ENCODE measurements around the gene ATP8B1. TPM values are rescaled to one million over a fixed set of nuclear protein-coding genes. Genes with fewer than 3 reads are reported as not detected.

Gene ATP8B1
- total and polyA plus RNA-seq, 2 of the 8 experiments (the other 6 are each of a cell fraction or from before 2014, with no cell fraction given), result 1.1 to 4.6 TPM

DNA sequence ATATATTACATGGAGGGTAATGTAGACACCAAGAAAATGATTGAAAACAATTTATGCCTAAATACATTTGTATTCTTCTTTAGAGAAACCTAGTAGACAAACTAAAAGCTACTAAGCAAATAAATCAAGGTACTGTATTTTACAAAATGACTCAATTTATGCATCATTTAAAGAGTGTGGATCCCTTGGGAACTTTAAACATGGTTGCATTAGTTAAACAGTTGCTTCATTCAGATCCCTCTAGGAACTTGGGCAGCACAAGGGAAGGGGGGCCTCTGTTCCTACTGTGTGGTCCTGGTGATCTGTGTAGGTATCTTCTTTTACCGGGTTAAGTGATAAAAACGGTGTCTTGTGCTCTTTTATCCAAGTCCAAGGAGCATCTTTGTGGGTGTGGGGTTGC is 31.5 kb upstream of the ATP8B1 start:
- FAIRE-seq, result no peak
- no peak for TF ChIP-seq TEAD4 (IDR thresholded peaks at IDR 0.05; ENCODE audit: low read depth, low read length)
- no peak for TF ChIP-seq GTF2F1 (IDR thresholded peaks at IDR 0.05; ENCODE audit: borderline replicate concordance, low read depth, low read length)
- TF ChIP-seq JUN (IDR thresholded peaks at IDR 0.05; ENCODE audit: low read depth, low read length), result no peak
- no peak for TF ChIP-seq MAFK (IDR thresholded peaks at IDR 0.05; ENCODE audit: low read depth, low read length)
- no peak for TF ChIP-seq CHD1 (IDR thresholded peaks at IDR 0.05; ENCODE audit: low read depth, low read length)
- no peak for TF ChIP-seq TAF1 (IDR thresholded peaks at IDR 0.05; ENCODE audit: low read depth, low read length)
- TF ChIP-seq BRCA1 (IDR thresholded peaks at IDR 0.05; ENCODE audit: low read depth, low read length), result no peak
- no peak for TF ChIP-seq RXRA (IDR thresholded peaks at IDR 0.05; ENCODE audit: insufficient read depth, low read depth, low read length)
- TF ChIP-seq, protein P1, sequence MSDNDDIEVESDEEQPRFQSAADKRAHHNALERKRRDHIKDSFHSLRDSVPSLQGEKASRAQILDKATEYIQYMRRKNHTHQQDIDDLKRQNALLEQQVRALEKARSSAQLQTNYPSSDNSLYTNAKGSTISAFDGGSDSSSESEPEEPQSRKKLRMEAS (IDR thresholded peaks at IDR 0.05), result no peak
- TF ChIP-seq GABPA (IDR thresholded peaks at IDR 0.05; ENCODE audit: borderline replicate concordance, insufficient read depth, low read length), result no peak
- no peak for TF ChIP-seq BACH1 (IDR thresholded peaks at IDR 0.05; ENCODE audit: low read length)
- TF ChIP-seq RNF2 (IDR thresholded peaks at IDR 0.05; ENCODE audit: borderline replicate concordance, low read depth, low read length, missing control alignments, poor library complexity, severe bottlenecking), result no peak
- TF ChIP-seq BCL11A (IDR thresholded peaks at IDR 0.05; ENCODE audit: low read depth in 2 of 2, low read length in 2 of 2), result no peak
- no peak for TF ChIP-seq ASH2L (IDR thresholded peaks at IDR 0.05; ENCODE audit: low read length)
- TF ChIP-seq CTBP2 (IDR thresholded peaks at IDR 0.05; ENCODE audit: borderline replicate concordance, insufficient read depth, insufficient read length, low read length), result no peak

More for the DNA sequence above, 31.5 kb upstream of the ATP8B1 start:
- DNase-seq (ENCODE audit: low read depth in 1 of 2, low spot score in 2 of 2), result no peak
- no peak overlapping the region for H3K4me3 ChIP-seq (ENCODE audit: extremely low read depth in 1 of 4, insufficient read depth in 2 of 4, low read depth in 3 of 4, low read length in 4 of 4)
- H3K23me2 ChIP-seq (ENCODE audit: low read depth, low read length), result no peaks in the 10 kb centered on the region
- no peaks in the 10 kb centered on the region for H3K36me3 ChIP-seq (ENCODE audit: control insufficient read depth in 2 of 4, insufficient read depth in 4 of 4, low read length in 3 of 4)
- no peak overlapping the region for H4K8ac ChIP-seq (ENCODE audit: extremely low read depth, insufficient read depth, low read length)
- H3K18ac ChIP-seq (ENCODE audit: extremely low read depth, low read length), result no peak overlapping the region
- H3K23ac ChIP-seq (ENCODE audit: insufficient read length), result no peak overlapping the region
- H3K79me2 ChIP-seq (ENCODE audit: control insufficient read depth in 1 of 2, insufficient read depth in 2 of 2, low read length in 2 of 2), result no peaks in the 10 kb centered on the region
- no peak overlapping the region for H2BK20ac ChIP-seq (ENCODE audit: low read length)
- H3K14ac ChIP-seq (ENCODE audit: insufficient read length), result no peak overlapping the region
- H3K4me2 ChIP-seq (ENCODE audit: insufficient read depth in 1 of 2, low read depth in 2 of 2, low read length in 2 of 2), result no peak overlapping the region
- ChIA-PET CTCF (ENCODE audit: partially characterized antibody) (interaction anchor here (0.5 to 0.9 kb wide), 3 partner anchors 24 to 265 kb away, joined by 3 to 4 read pairs (median 3); no protein-coding TSS in a partner anchor), POLR2A (ENCODE audit: partially characterized antibody) (no interaction called here)
- no peak overlapping the region for H3K27ac ChIP-seq (ENCODE audit: low read depth, low read length)
- no peak overlapping the region for H3K56ac ChIP-seq (replicated peaks; ENCODE audit: insufficient read length, low read depth, low read length)
- no peak overlapping the region for H3K4ac ChIP-seq (replicated peaks; ENCODE audit: insufficient read length, low read depth, low read length)
- no peaks in the 10 kb centered on the region for H3K4me1 ChIP-seq (replicated peaks in 1 of 4; ENCODE audit: control insufficient read depth in 3 of 4, insufficient read depth in 4 of 4, low read length in 3 of 4)
- no peak overlapping the region for H2BK5ac ChIP-seq (ENCODE audit: low read depth, low read length)
- H4K20me1 ChIP-seq (replicated peaks in 1 of 2; ENCODE audit: control insufficient read depth in 1 of 2, insufficient read depth in 2 of 2, low read length in 2 of 2), result no peaks in the 10 kb centered on the region
- H2AFZ ChIP-seq (ENCODE audit: low read length), result no peak overlapping the region
- no peaks in the 10 kb centered on the region for H3K79me1 ChIP-seq (ENCODE audit: low read depth, low read length)
- H3K9ac ChIP-seq (replicated peaks in 1 of 4; ENCODE audit: extremely low read depth in 1 of 4, low read depth in 3 of 4, low read length in 3 of 4), result no peak overlapping the region
- no peak overlapping the region for H2BK12ac ChIP-seq (ENCODE audit: low read depth, low read length)
- H3K27me3 ChIP-seq (replicated peaks in 1 of 4; ENCODE audit: control insufficient read depth in 3 of 4, extremely low read depth in 1 of 4, insufficient read depth in 3 of 4, low read length in 3 of 4), result no peaks in the 10 kb centered on the region
- H4K91ac ChIP-seq (replicated peaks; ENCODE audit: insufficient read length, low read length), result no peak overlapping the region
- no peak overlapping the region for H2BK15ac ChIP-seq (ENCODE audit: low read length)
- H2AK5ac ChIP-seq (ENCODE audit: low read depth, low read length), result no peak overlapping the region
- no peak overlapping the region for H4K5ac ChIP-seq (ENCODE audit: insufficient read length, low read depth, low read length)
- H3K9me3 ChIP-seq (ENCODE audit: insufficient read depth in 2 of 2, low read depth in 1 of 2, low read length in 1 of 2), result no peaks in the 10 kb centered on the region
- H2BK120ac ChIP-seq (replicated peaks; ENCODE audit: low read depth, low read length), result no peak overlapping the region
- WGBS, 2 experiments (ENCODE audit: extremely low coverage in 1 of 2, insufficient coverage in 1 of 2, insufficient read length in 1 of 2, insufficient replicate concordance in 2 of 2, low coverage in 1 of 2, low lambda C conversion rate in 2 of 2, missing lambda C conversion rate in 1 of 2), result 86% methylated on average over 2 of the region's 2 CpGs; no CpG with 5 or more reads in 1 of the 2 experiments

Measured in H1 (cell line).